SU-DHL-6 (cell line): ENCODE data around the gene SLC18A3.

ENCODE experiments used
- H2AFZ ChIP-seq: fragments of 200-600 bp; sonication (generic); 2 replicates; pipeline ENCODE4 v1.6.1; 2014; ENCODE audit warnings: low read depth, mild to moderate bottlenecking, moderate library complexity, mixed read lengths, antibody characterized with exemption, low read length; ENCODE audit not compliant: severe bottlenecking
- H3F3A ChIP-seq: fragments of 200-600 bp; shearing (Covaris generic); 2 replicates; pipeline ENCODE4 v1.6.0; 2016; ENCODE audit warnings: antibody characterized with exemption, mild to moderate bottlenecking; ENCODE audit not compliant: insufficient read depth
- H3K27ac ChIP-seq: fragments of 200-600 bp; sonication (generic); 2 replicates; pipeline ENCODE4 v1.5.1; 2016; ENCODE audit warnings: low read depth, mild to moderate bottlenecking, low read length, moderate library complexity, mixed read lengths
- H3K27me3 ChIP-seq: fragments of 200-600 bp; sonication (generic), shearing (Covaris generic); 2 replicates; pipeline ENCODE4 v1.6.0; 2014; ENCODE audit warnings: mild to moderate bottlenecking, low read length
- H3K36me3 ChIP-seq: fragments of 200-600 bp; sonication (generic); 2 replicates; pipeline ENCODE4 v1.6.1; 2014; ENCODE audit warnings: mild to moderate bottlenecking, low read length, mixed read lengths
- H3K4me2 ChIP-seq: fragments of 300-600, 200-600 bp; shearing (Covaris generic), sonication (generic); 2 replicates; pipeline ENCODE4 v1.6.0; 2014; ENCODE audit warnings: low read length, low read depth, mild to moderate bottlenecking; ENCODE audit not compliant: poor library complexity, severe bottlenecking
- H3K4me3 ChIP-seq: fragments of 200-600 bp; sonication (generic); 2 replicates; pipeline ENCODE4 v1.5.1; 2014; ENCODE audit warnings: antibody characterized with exemption, low read length, mild to moderate bottlenecking, mixed read lengths; ENCODE audit not compliant: insufficient read depth, poor library complexity, severe bottlenecking
- H3K79me2 ChIP-seq: fragments of 200-600 bp; sonication (generic); 2 replicates; pipeline ENCODE4 v1.6.1; 2014; ENCODE audit warnings: mild to moderate bottlenecking, low read length, moderate library complexity; ENCODE audit not compliant: insufficient read depth
- H3K9ac ChIP-seq: fragments of 200-600 bp; sonication (generic); 2 replicates; pipeline ENCODE4 v1.7.0; 2014; ENCODE audit warnings: mild to moderate bottlenecking, low read length
- H3K9me2 ChIP-seq: fragments of 200-600 bp; sonication (generic); replicated peaks from 2 replicates; pipeline ENCODE4 v1.6.1; 2014; ENCODE audit warnings: low read length; ENCODE audit not compliant: insufficient read depth
- H3K9me3 ChIP-seq: fragments of 200-600 bp; sonication (generic); 2 replicates; pipeline ENCODE4 v1.6.1; 2014; ENCODE audit warnings: low read length, mixed read lengths; ENCODE audit not compliant: insufficient read depth
- H4K20me1 ChIP-seq: fragments of 200-600 bp; sonication (generic); 2 replicates; pipeline ENCODE4 v1.6.1; 2014; ENCODE audit warnings: low read depth, mild to moderate bottlenecking, antibody characterized with exemption, low read length, moderate library complexity, mixed read lengths
- EZH2phosphoT487 ChIP-seq: fragments of 200-600 bp; sonication (generic), shearing (Covaris generic); conservative IDR thresholded peaks from 2 replicates; pipeline ENCODE4 v1.6.1; 2018; ENCODE audit warnings: mild to moderate bottlenecking, antibody characterized with exemption, low read length, moderate library complexity, mixed read lengths
- TF ChIP-seq, protein P1 (sequence below): fragments of 200-600 bp; sonication (generic); IDR thresholded peaks from one replicate; pipeline ENCODE4 v1.5.1; 2017; ENCODE audit warnings: antibody characterized with exemption, mild to moderate bottlenecking, low read length, moderate library complexity; ENCODE audit not compliant: insufficient read depth, poor library complexity, severe bottlenecking

SLC18A3 gene

DNA sequence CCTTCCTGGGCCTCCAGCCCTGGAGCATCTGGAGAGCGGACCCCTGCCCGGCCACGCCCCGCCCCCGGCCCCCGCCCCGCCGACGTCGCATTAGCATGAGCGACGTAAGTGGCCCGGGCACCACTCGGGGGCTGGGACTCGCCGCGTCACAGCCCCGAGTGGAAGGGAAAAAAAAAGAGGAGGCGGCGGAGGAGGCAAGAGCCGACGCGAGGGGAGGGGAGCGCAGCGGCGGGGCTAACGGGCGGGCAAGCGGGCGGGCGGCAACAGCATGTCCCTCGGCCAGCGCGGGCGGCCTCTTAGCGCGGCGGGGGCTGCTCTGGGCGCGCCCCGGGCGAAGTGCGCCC is at the start of gene SLC18A3:
SLC18A3 (plus strand) TSS at position 197 of the 344 bp plus-strand sequence. CDS start 431 bp downstream, outside the sequence.
- no peaks in the 10 kb centered on the region for H3K36me3 ChIP-seq
- no peak within 1 kb of the TSS for H3K4me2 ChIP-seq
- H3F3A ChIP-seq: no peaks in the 10 kb centered on the region
- H2AFZ ChIP-seq: no peak within 1 kb of the TSS
- no peaks in the 10 kb centered on the region for H3K27me3 ChIP-seq
- no peaks in the 10 kb centered on the region for H3K9me2 ChIP-seq
- H3K27ac ChIP-seq: no peak within 1 kb of the TSS
- H3K9me3 ChIP-seq: no peaks in the 10 kb centered on the region
- H3K79me2 ChIP-seq: no peaks in the 10 kb centered on the region
- H4K20me1 ChIP-seq: no peaks in the 10 kb centered on the region
- TF ChIP-seq, protein P1, sequence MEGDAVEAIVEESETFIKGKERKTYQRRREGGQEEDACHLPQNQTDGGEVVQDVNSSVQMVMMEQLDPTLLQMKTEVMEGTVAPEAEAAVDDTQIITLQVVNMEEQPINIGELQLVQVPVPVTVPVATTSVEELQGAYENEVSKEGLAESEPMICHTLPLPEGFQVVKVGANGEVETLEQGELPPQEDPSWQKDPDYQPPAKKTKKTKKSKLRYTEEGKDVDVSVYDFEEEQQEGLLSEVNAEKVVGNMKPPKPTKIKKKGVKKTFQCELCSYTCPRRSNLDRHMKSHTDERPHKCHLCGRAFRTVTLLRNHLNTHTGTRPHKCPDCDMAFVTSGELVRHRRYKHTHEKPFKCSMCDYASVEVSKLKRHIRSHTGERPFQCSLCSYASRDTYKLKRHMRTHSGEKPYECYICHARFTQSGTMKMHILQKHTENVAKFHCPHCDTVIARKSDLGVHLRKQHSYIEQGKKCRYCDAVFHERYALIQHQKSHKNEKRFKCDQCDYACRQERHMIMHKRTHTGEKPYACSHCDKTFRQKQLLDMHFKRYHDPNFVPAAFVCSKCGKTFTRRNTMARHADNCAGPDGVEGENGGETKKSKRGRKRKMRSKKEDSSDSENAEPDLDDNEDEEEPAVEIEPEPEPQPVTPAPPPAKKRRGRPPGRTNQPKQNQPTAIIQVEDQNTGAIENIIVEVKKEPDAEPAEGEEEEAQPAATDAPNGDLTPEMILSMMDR: no peak
- no peak for TF ChIP-seq EZH2phosphoT487
- H3K9ac ChIP-seq: no peak within 1 kb of the TSS
- no peak within 1 kb of the TSS for H3K4me3 ChIP-seq

DNA sequence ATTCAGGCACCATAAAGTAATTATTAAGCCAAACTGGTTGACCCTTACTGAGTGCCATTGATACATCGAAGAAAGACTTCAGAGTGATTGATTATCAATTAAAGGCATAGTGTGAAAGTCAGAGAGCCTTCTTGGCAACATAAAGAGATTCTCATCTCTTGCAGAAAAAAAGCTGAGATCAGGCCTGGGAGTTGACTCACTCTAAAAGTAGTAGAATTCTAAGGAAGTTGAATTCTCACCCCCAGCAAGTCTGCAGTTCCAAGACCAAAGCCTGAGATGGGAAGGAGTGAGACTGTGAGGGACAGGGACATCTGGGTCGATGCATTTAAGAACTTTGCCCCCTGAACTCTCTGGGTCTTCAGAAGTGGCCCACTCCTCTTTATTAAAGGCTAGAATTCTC is 49.6 kb upstream of the SLC18A3 start:
- no peaks in the 10 kb centered on the region for H3K9me3 ChIP-seq
- no peak overlapping the region for H2AFZ ChIP-seq
- no peak for TF ChIP-seq EZH2phosphoT487
- TF ChIP-seq, protein P1: no peak
- H3K27me3 ChIP-seq: no peaks in the 10 kb centered on the region
- H3K79me2 ChIP-seq: no peaks in the 10 kb centered on the region
- no peaks in the 10 kb centered on the region for H4K20me1 ChIP-seq
- no peak overlapping the region for H3K4me3 ChIP-seq
- no peak overlapping the region for H3K27ac ChIP-seq
- no peaks in the 10 kb centered on the region for H3K9me2 ChIP-seq
- H3K4me2 ChIP-seq: no peak overlapping the region
- no peaks in the 10 kb centered on the region for H3K36me3 ChIP-seq
- no peaks in the 10 kb centered on the region for H3F3A ChIP-seq
- no peak overlapping the region for H3K9ac ChIP-seq

DNA sequence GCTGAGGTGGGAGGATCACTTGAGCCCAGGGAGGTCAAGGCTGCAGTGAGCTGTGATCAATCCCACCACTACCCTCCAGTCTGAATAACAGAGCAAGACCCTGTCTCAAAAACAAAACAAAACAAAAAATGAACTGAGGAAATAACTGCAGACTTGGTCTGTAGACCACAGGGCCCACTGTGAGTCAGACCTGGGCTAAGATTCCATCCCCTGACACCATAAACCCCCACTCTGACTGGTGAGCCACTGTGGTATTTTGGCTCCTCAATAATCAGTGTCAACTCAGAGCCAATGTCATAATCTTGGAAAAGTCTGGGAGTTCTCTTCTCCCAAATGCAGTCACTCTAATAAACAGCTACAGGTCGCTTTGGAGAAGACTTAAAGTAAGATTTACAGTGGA is 47.2 kb upstream of the SLC18A3 start:
- Histone ChIP-seq H3K79me2 (no peaks in the 10 kb centered on the region), H3K9ac (no peak overlapping the region), H3K4me2 (no peak overlapping the region), H3K9me3 (no peaks in the 10 kb centered on the region), H3K4me3 (no peak overlapping the region), H2AFZ (no peak overlapping the region), H3K27me3 (no peaks in the 10 kb centered on the region), H3K27ac (no peak overlapping the region), H4K20me1 (no peaks in the 10 kb centered on the region), H3F3A (no peaks in the 10 kb centered on the region), H3K36me3 (no peaks in the 10 kb centered on the region), H3K9me2 (no peaks in the 10 kb centered on the region)
- TF ChIP-seq, protein P1: no peak
- TF ChIP-seq EZH2phosphoT487: no peak
